Measurements from ENCODE around the gene TMEM89.

The TMEM89 gene

DNA sequence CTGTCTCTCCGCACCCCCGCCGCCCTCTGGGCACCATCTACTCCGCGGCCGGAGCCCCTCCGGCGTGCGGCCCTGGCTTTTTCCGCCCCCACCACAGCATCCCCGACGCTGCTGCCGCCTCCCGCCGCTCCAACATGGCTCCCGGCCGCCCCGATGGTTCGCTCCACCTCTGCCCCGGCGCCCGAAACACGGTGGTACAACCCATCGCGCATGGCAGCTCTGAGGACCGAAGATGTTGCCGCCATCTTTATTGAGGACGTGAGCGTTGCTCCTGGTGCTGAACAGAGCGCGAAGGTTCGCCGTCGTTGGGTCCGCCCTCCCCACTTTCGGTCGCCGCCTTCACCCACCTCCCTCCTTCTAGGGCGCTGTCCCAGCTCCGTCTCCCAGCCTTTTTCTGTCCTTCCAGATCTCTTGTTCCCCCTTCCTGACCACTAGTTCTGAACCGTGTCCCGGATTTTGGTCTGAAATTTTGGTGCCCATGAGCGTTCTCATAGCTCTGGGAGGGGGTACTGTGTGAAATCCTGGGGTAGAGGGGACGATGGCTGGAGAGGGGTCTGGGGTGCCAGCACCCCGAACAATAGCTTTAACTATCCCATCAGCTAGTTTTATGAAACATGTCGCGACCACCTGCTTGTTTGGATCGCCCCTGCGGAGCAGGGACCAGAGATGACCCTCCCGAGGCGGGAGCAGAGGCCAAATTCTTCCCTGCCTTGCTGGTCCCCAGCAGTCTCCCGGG, 41.4 kb upstream of the TMEM89 start, which contains the start of gene CELSR3:
Gene CELSR3 (minus strand): TSS at position 134 of the 736 bp plus-strand sequence. CDS start 252 bp downstream, outside the sequence.
- peak within 1 kb of the TSS; percentile 60 for H3K4me3 ChIP-seq (ENCODE audit: low read depth, low read length)
- H3K36me3 ChIP-seq (ENCODE audit: control insufficient read depth in 2 of 2, insufficient read depth in 1 of 2, low read length in 2 of 2) = no peaks in the 10 kb centered on the region; a peak in 1 of 3 replicates
- peak within 1 kb of the TSS; percentile 51; the same call in 1 of the 2 replicates for H3K27ac ChIP-seq (ENCODE audit: extremely low read depth, low read depth, low read length)
- H3K4me1 ChIP-seq (ENCODE audit: control insufficient read depth, insufficient read depth, low read length) = no peaks in the 10 kb centered on the region
- no peaks in the 10 kb centered on the region for H3K9me3 ChIP-seq (ENCODE audit: control insufficient read depth, insufficient read depth, low read depth, low read length)
- ChIA-PET CTCF (interaction anchor here (0.6 to 2.0 kb wide), 4 partner anchors 14 to 133 kb away, joined by 3 to 13 read pairs (median 4); partner anchors contain the start of gene SLC26A6), POLR2A (interaction anchor here (0.6 to 3.4 kb wide), 4 partner anchors 17 to 297 kb away, joined by 3 to 13 read pairs (median 6); partner anchors contain the start of genes NCKIPSD and SLC26A6)
- TF ChIP-seq ZFHX2 (tag by site-specific recombination; conservative IDR thresholded peaks at IDR 0.05) (0 out of 2 replicates have a peak, but pooled peaks have one; percentile 14), ZSCAN30 (tag by site-specific recombination; IDR thresholded peaks at IDR 0.05) (peak; percentile 78), ZNF19 (tag by site-specific recombination; IDR thresholded peaks at IDR 0.05; ENCODE audit: low read depth) (no peak), FEZF1 (tag by site-specific recombination; IDR thresholded peaks at IDR 0.05) (no peak), ZBTB48 (tag by site-specific recombination; IDR thresholded peaks at IDR 0.05) (peak; percentile 68), ZNF146 (tag by site-specific recombination; IDR thresholded peaks at IDR 0.05) (no peak), ZNF433 (tag by site-specific recombination; IDR thresholded peaks at IDR 0.05; ENCODE audit: low read depth) (0 out of 2 replicates have a peak, but pooled peaks have one; percentile 26), YY2 (tag by site-specific recombination; IDR thresholded peaks at IDR 0.05) (peak; percentile 90), GLIS1 (tag by site-specific recombination; IDR thresholded peaks at IDR 0.05) (peak; percentile 28; the same call in 1 of the 2 replicates), ZNF600 (tag by site-specific recombination; IDR thresholded peaks at IDR 0.05) (peak; percentile 52; the same call in 1 of the 2 replicates), ZEB2 (tag by site-specific recombination; IDR thresholded peaks at IDR 0.05) (peak; percentile 48), ZNF350 (tag by site-specific recombination; IDR thresholded peaks at IDR 0.05) (no peak), SP3 (tag by site-specific recombination; IDR thresholded peaks at IDR 0.05) (peak; percentile 65), KLF1 (tag by site-specific recombination; IDR thresholded peaks at IDR 0.05) (peak; percentile 34; the same call in 1 of the 2 replicates), SP2 (tag by site-specific recombination; IDR thresholded peaks at IDR 0.05) (peak; percentile 74), GLI2 (tag by site-specific recombination; IDR thresholded peaks at IDR 0.05; ENCODE audit: borderline replicate concordance, low read depth) (no peak)
- TF ChIP-seq, protein P1, sequence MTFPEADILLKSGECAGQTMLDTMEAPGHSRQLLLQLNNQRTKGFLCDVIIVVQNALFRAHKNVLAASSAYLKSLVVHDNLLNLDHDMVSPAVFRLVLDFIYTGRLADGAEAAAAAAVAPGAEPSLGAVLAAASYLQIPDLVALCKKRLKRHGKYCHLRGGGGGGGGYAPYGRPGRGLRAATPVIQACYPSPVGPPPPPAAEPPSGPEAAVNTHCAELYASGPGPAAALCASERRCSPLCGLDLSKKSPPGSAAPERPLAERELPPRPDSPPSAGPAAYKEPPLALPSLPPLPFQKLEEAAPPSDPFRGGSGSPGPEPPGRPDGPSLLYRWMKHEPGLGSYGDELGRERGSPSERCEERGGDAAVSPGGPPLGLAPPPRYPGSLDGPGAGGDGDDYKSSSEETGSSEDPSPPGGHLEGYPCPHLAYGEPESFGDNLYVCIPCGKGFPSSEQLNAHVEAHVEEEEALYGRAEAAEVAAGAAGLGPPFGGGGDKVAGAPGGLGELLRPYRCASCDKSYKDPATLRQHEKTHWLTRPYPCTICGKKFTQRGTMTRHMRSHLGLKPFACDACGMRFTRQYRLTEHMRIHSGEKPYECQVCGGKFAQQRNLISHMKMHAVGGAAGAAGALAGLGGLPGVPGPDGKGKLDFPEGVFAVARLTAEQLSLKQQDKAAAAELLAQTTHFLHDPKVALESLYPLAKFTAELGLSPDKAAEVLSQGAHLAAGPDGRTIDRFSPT (tag by site-specific recombination; IDR thresholded peaks at IDR 0.05) = peak; percentile 82; the same call in 1 of the 2 replicates
- TF ChIP-seq, protein P2, sequence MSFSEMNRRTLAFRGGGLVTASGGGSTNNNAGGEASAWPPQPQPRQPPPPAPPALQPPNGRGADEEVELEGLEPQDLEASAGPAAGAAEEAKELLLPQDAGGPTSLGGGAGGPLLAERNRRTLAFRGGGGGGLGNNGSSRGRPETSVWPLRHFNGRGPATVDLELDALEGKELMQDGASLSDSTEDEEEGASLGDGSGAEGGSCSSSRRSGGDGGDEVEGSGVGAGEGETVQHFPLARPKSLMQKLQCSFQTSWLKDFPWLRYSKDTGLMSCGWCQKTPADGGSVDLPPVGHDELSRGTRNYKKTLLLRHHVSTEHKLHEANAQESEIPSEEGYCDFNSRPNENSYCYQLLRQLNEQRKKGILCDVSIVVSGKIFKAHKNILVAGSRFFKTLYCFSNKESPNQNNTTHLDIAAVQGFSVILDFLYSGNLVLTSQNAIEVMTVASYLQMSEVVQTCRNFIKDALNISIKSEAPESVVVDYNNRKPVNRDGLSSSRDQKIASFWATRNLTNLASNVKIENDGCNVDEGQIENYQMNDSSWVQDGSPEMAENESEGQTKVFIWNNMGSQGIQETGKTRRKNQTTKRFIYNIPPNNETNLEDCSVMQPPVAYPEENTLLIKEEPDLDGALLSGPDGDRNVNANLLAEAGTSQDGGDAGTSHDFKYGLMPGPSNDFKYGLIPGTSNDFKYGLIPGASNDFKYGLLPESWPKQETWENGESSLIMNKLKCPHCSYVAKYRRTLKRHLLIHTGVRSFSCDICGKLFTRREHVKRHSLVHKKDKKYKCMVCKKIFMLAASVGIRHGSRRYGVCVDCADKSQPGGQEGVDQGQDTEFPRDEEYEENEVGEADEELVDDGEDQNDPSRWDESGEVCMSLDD (tag by site-specific recombination; IDR thresholded peaks at IDR 0.05) = peak; percentile 83
- TF ChIP-seq, protein P3, sequence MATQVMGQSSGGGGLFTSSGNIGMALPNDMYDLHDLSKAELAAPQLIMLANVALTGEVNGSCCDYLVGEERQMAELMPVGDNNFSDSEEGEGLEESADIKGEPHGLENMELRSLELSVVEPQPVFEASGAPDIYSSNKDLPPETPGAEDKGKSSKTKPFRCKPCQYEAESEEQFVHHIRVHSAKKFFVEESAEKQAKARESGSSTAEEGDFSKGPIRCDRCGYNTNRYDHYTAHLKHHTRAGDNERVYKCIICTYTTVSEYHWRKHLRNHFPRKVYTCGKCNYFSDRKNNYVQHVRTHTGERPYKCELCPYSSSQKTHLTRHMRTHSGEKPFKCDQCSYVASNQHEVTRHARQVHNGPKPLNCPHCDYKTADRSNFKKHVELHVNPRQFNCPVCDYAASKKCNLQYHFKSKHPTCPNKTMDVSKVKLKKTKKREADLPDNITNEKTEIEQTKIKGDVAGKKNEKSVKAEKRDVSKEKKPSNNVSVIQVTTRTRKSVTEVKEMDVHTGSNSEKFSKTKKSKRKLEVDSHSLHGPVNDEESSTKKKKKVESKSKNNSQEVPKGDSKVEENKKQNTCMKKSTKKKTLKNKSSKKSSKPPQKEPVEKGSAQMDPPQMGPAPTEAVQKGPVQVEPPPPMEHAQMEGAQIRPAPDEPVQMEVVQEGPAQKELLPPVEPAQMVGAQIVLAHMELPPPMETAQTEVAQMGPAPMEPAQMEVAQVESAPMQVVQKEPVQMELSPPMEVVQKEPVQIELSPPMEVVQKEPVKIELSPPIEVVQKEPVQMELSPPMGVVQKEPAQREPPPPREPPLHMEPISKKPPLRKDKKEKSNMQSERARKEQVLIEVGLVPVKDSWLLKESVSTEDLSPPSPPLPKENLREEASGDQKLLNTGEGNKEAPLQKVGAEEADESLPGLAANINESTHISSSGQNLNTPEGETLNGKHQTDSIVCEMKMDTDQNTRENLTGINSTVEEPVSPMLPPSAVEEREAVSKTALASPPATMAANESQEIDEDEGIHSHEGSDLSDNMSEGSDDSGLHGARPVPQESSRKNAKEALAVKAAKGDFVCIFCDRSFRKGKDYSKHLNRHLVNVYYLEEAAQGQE (tag by site-specific recombination; IDR thresholded peaks at IDR 0.05) = peak; percentile 86
- TF ChIP-seq, protein P4, sequence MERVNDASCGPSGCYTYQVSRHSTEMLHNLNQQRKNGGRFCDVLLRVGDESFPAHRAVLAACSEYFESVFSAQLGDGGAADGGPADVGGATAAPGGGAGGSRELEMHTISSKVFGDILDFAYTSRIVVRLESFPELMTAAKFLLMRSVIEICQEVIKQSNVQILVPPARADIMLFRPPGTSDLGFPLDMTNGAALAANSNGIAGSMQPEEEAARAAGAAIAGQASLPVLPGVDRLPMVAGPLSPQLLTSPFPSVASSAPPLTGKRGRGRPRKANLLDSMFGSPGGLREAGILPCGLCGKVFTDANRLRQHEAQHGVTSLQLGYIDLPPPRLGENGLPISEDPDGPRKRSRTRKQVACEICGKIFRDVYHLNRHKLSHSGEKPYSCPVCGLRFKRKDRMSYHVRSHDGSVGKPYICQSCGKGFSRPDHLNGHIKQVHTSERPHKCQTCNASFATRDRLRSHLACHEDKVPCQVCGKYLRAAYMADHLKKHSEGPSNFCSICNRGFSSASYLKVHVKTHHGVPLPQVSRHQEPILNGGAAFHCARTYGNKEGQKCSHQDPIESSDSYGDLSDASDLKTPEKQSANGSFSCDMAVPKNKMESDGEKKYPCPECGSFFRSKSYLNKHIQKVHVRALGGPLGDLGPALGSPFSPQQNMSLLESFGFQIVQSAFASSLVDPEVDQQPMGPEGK (tag by site-specific recombination; IDR thresholded peaks at IDR 0.05) = peak; percentile 8; the same call in 1 of the 2 replicates
- TF ChIP-seq, protein P5, sequence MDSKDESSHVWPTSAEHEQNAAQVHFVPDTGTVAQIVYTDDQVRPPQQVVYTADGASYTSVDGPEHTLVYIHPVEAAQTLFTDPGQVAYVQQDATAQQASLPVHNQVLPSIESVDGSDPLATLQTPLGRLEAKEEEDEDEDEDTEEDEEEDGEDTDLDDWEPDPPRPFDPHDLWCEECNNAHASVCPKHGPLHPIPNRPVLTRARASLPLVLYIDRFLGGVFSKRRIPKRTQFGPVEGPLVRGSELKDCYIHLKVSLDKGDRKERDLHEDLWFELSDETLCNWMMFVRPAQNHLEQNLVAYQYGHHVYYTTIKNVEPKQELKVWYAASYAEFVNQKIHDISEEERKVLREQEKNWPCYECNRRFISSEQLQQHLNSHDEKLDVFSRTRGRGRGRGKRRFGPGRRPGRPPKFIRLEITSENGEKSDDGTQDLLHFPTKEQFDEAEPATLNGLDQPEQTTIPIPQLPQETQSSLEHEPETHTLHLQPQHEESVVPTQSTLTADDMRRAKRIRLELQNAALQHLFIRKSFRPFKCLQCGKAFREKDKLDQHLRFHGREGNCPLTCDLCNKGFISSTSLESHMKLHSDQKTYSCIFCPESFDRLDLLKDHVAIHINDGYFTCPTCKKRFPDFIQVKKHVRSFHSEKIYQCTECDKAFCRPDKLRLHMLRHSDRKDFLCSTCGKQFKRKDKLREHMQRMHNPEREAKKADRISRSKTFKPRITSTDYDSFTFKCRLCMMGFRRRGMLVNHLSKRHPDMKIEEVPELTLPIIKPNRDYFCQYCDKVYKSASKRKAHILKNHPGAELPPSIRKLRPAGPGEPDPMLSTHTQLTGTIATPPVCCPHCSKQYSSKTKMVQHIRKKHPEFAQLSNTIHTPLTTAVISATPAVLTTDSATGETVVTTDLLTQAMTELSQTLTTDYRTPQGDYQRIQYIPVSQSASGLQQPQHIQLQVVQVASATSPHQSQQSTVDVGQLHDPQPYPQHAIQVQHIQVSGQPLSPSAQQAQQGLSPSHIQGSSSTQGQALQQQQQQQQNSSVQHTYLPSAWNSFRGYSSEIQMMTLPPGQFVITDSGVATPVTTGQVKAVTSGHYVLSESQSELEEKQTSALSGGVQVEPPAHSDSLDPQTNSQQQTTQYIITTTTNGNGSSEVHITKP (tag by site-specific recombination; IDR thresholded peaks at IDR 0.05) = peak; percentile 97

Data from HEK293 (cell line).